ENCODE data around the gene ADGRG3.

The ADGRG3 gene

DNA sequence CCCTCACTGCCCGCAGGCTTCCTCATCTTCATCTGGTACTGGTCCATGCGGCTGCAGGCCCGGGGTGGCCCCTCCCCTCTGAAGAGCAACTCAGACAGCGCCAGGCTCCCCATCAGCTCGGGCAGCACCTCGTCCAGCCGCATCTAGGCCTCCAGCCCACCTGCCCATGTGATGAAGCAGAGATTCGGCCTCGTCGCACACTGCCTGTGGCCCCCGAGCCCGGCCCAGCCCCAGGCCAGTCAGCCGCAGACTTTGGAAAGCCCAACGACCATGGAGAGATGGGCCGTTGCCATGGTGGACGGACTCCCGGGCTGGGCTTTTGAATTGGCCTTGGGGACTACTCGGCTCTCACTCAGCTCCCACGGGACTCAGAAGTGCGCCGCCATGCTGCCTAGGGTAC, 4.7 kb upstream of the ADGRG3 start:
- H3K36me3 ChIP-seq (ENCODE audit: control insufficient read depth in 2 of 2, insufficient read depth in 1 of 2, low read length in 2 of 2), result no peaks in the 10 kb centered on the region
- ChIA-PET POLR2A (no interaction called here), CTCF (interaction anchor here (0.9 to 1.6 kb wide), 2 partner anchors 15 kb away, joined by 3 to 4 read pairs; no protein-coding TSS in a partner anchor)
- H3K4me3 ChIP-seq (ENCODE audit: low read depth, low read length), result no peak overlapping the region
- H3K27ac ChIP-seq (ENCODE audit: extremely low read depth, low read depth, low read length), result no peak overlapping the region
- TF ChIP-seq ZNF449 (tag by site-specific recombination; IDR thresholded peaks at IDR 0.05) (peak; percentile 18; the same call in 1 of the 2 replicates), YY1 (tag by site-specific recombination; IDR thresholded peaks at IDR 0.05) (no peak)
- no peaks in the 10 kb centered on the region for H3K9me3 ChIP-seq (ENCODE audit: control insufficient read depth, insufficient read depth, low read depth, low read length)
- H3K4me1 ChIP-seq (ENCODE audit: control insufficient read depth, insufficient read depth, low read length), result no peaks in the 10 kb centered on the region

- H3K4me3 ChIP-seq (ENCODE audit: low read depth, low read length), result no peak overlapping the region
- CTCF ChIA-PET, result interaction anchor here (0.7 to 1.6 kb wide), 5 partner anchors 8 to 364 kb away, joined by 3 to 4 read pairs (median 3); no protein-coding TSS in a partner anchor
- POLR2A ChIA-PET, result no interaction called here
- no peaks in the 10 kb centered on the region for H3K36me3 ChIP-seq (ENCODE audit: control insufficient read depth in 2 of 2, insufficient read depth in 1 of 2, low read length in 2 of 2)
- H3K27ac ChIP-seq (ENCODE audit: extremely low read depth, low read depth, low read length), result no peak overlapping the region
- TF ChIP-seq ZIC2 (tag by site-specific recombination; IDR thresholded peaks at IDR 0.05) (0 out of 2 replicates have a peak, but pooled peaks have one; percentile 20), ZNF174 (tag by site-specific recombination; IDR thresholded peaks at IDR 0.05) (no peak)
- TF ChIP-seq, protein P1, sequence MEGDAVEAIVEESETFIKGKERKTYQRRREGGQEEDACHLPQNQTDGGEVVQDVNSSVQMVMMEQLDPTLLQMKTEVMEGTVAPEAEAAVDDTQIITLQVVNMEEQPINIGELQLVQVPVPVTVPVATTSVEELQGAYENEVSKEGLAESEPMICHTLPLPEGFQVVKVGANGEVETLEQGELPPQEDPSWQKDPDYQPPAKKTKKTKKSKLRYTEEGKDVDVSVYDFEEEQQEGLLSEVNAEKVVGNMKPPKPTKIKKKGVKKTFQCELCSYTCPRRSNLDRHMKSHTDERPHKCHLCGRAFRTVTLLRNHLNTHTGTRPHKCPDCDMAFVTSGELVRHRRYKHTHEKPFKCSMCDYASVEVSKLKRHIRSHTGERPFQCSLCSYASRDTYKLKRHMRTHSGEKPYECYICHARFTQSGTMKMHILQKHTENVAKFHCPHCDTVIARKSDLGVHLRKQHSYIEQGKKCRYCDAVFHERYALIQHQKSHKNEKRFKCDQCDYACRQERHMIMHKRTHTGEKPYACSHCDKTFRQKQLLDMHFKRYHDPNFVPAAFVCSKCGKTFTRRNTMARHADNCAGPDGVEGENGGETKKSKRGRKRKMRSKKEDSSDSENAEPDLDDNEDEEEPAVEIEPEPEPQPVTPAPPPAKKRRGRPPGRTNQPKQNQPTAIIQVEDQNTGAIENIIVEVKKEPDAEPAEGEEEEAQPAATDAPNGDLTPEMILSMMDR (tag by site-specific recombination; IDR thresholded peaks at IDR 0.05), result peak; percentile 40; the same call in 1 of the 2 replicates
- H3K4me1 ChIP-seq (ENCODE audit: control insufficient read depth, insufficient read depth, low read length), result no peaks in the 10 kb centered on the region
- H3K9me3 ChIP-seq (ENCODE audit: control insufficient read depth, insufficient read depth, low read depth, low read length), result no peaks in the 10 kb centered on the region
Observed at GRCh38 chr16:57663917-57664661, 4.0 kb upstream of the ADGRG3 start.

GRCh38 chr16:57664662-57665025, 3.5 kb upstream of the ADGRG3 start:
- H3K36me3 ChIP-seq (ENCODE audit: control insufficient read depth in 2 of 2, insufficient read depth in 1 of 2, low read length in 2 of 2), result no peaks in the 10 kb centered on the region
- no peaks in the 10 kb centered on the region for H3K4me1 ChIP-seq (ENCODE audit: control insufficient read depth, insufficient read depth, low read length)
- no peaks in the 10 kb centered on the region for H3K9me3 ChIP-seq (ENCODE audit: control insufficient read depth, insufficient read depth, low read depth, low read length)
- ChIA-PET CTCF (interaction anchor here (0.7 to 1.6 kb wide), 5 partner anchors 9 to 364 kb away, joined by 3 to 4 read pairs (median 3); no protein-coding TSS in a partner anchor), POLR2A (no interaction called here)
- no peak overlapping the region for H3K4me3 ChIP-seq (ENCODE audit: low read depth, low read length)
- H3K27ac ChIP-seq (ENCODE audit: extremely low read depth, low read depth, low read length), result no peak overlapping the region
- TF ChIP-seq ZSCAN23 (tag by site-specific recombination; IDR thresholded peaks at IDR 0.05) (no peak), ZNF404 (tag by site-specific recombination; IDR thresholded peaks at IDR 0.05) (no peak)
- TF ChIP-seq, protein P2, sequence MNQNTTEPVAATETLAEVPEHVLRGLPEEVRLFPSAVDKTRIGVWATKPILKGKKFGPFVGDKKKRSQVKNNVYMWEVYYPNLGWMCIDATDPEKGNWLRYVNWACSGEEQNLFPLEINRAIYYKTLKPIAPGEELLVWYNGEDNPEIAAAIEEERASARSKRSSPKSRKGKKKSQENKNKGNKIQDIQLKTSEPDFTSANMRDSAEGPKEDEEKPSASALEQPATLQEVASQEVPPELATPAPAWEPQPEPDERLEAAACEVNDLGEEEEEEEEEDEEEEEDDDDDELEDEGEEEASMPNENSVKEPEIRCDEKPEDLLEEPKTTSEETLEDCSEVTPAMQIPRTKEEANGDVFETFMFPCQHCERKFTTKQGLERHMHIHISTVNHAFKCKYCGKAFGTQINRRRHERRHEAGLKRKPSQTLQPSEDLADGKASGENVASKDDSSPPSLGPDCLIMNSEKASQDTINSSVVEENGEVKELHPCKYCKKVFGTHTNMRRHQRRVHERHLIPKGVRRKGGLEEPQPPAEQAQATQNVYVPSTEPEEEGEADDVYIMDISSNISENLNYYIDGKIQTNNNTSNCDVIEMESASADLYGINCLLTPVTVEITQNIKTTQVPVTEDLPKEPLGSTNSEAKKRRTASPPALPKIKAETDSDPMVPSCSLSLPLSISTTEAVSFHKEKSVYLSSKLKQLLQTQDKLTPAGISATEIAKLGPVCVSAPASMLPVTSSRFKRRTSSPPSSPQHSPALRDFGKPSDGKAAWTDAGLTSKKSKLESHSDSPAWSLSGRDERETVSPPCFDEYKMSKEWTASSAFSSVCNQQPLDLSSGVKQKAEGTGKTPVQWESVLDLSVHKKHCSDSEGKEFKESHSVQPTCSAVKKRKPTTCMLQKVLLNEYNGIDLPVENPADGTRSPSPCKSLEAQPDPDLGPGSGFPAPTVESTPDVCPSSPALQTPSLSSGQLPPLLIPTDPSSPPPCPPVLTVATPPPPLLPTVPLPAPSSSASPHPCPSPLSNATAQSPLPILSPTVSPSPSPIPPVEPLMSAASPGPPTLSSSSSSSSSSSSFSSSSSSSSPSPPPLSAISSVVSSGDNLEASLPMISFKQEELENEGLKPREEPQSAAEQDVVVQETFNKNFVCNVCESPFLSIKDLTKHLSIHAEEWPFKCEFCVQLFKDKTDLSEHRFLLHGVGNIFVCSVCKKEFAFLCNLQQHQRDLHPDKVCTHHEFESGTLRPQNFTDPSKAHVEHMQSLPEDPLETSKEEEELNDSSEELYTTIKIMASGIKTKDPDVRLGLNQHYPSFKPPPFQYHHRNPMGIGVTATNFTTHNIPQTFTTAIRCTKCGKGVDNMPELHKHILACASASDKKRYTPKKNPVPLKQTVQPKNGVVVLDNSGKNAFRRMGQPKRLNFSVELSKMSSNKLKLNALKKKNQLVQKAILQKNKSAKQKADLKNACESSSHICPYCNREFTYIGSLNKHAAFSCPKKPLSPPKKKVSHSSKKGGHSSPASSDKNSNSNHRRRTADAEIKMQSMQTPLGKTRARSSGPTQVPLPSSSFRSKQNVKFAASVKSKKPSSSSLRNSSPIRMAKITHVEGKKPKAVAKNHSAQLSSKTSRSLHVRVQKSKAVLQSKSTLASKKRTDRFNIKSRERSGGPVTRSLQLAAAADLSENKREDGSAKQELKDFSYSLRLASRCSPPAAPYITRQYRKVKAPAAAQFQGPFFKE (tag by site-specific recombination; IDR thresholded peaks at IDR 0.05; ENCODE audit: borderline replicate concordance), result no peak
